Testis (tissue), 3 donors: ENCODE data around the gene OR51Q1. TPM values are rescaled to one million over a fixed set of nuclear protein-coding genes. Genes with fewer than 3 reads are reported as not detected.

Source experiments
- DNase-seq: peaks from one replicate; pipeline ENCODE4 v3.0.0-alpha.2; 2019
- H3K27ac ChIP-seq, 2 donors: fragments of 200-600 bp; sonication (generic); one replicate each; pipeline ENCODE4 v1.5.1; 2019
- H3K27me3 ChIP-seq: fragments of 200-600 bp; sonication (generic); one replicate; pipeline ENCODE4 v1.5.1; 2019
- H3K36me3 ChIP-seq: fragments of 200-600 bp; sonication (generic); one replicate; pipeline ENCODE4 v1.5.1; 2017; ENCODE audit warnings: low read depth; ENCODE audit errors: missing control alignments
- H3K4me1 ChIP-seq: fragments of 200-600 bp; sonication (generic); one replicate; pipeline ENCODE4 v1.5.1; 2019
- H3K4me3 ChIP-seq, 2 donors: fragments of 200-600 bp; sonication (generic); one replicate each; pipeline ENCODE4 v1.5.1; 2017 to 2019
- H3K9me3 ChIP-seq: fragments of 200-600 bp; sonication (generic); one replicate; pipeline ENCODE4 v1.5.1; 2017
- POLR2A ChIP-seq: fragments of 450-650 bp; IDR thresholded peaks from one replicate; pipeline ENCODE4 v1.6.1; 2017; ENCODE audit warnings: antibody characterized with exemption, mild to moderate bottlenecking, moderate library complexity
- WGBS, 2 donors: methylation state at CpG; one replicate each; pipeline ENCODE4 v1.1.5; 2018; 5-methylcytosine and 5-hydroxymethylcytosine counted together
- intact Hi-C: fragments of 100-400 bp; cut with DNase I; formaldehyde crosslinking; loops from one replicate; pipeline ENCODE4 v1.15.1; 2023; ENCODE audit warnings: low total_unique reads
- polyA plus RNA-seq: library from polyadenylated mRNA; stranded (reverse); fragments of 350-450 nt; fragmentation: Illumina TruSeq; extraction: RNeasy Lipid Tissue Mini Kit (QIAGEN cat#74804); gene quantifications from one replicate; pipeline ENCODE4 v1.2.3, GENCODE V29; 2014; ENCODE audit warnings: low read depth, low replicate concordance; ENCODE audit not compliant: insufficient read depth
- total RNA-seq, 2 donors: library from RNA; depleted of rRNA; stranded (reverse); fragments of >200 nt; gene quantifications; one replicate each; pipeline ENCODE4 v1.2.3, GENCODE V29; 2016
- TF ChIP-seq, protein P1 (sequence below), 3 experiments: fragments of 450-650 bp in 2 of 3; fragments of 200-600 bp in 1 of 3; sonication (generic) in 1 of 3; IDR thresholded peaks; one replicate each; pipeline ENCODE4 v1.5.1; 2016 to 2019; ENCODE audit warnings: antibody characterized with exemption in 3 of 3, mild to moderate bottlenecking in 2 of 3, moderate library complexity in 1 of 3

Gene OR51Q1
- total and polyA plus RNA-seq, 3 donors from 2014 or later: not detected

DNA sequence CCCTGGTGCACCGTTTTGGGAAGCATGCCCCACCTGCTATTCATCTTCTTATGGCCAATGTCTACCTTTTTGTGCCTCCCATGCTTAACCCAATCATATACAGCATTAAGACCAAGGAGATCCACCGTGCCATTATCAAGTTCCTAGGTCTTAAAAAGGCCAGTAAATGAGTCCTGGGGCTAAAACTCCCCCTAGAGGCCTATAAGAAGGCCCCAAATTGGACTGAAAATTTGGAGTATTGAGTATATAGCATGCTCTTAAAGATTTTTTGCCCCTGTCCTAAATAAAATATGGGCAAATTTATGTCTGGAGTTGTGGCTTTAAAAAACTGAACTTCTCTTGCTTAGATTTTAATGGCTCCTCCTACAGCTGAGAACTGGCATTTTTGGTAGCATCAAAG is 31.7 kb upstream of the OR51Q1 start:
- WGBS, 2 donors: 66 to 79% methylated on average over 2 of the region's 2 CpGs
- H3K9me3 ChIP-seq: no peaks in the 10 kb centered on the region
- H3K27ac ChIP-seq: no peak overlapping the region
- intact Hi-C loops: no loop called here
- no peak for DNase-seq
- H3K4me3 ChIP-seq: no peak overlapping the region
- H3K36me3 ChIP-seq: no peaks in the 10 kb centered on the region
- TF ChIP-seq, protein P1, sequence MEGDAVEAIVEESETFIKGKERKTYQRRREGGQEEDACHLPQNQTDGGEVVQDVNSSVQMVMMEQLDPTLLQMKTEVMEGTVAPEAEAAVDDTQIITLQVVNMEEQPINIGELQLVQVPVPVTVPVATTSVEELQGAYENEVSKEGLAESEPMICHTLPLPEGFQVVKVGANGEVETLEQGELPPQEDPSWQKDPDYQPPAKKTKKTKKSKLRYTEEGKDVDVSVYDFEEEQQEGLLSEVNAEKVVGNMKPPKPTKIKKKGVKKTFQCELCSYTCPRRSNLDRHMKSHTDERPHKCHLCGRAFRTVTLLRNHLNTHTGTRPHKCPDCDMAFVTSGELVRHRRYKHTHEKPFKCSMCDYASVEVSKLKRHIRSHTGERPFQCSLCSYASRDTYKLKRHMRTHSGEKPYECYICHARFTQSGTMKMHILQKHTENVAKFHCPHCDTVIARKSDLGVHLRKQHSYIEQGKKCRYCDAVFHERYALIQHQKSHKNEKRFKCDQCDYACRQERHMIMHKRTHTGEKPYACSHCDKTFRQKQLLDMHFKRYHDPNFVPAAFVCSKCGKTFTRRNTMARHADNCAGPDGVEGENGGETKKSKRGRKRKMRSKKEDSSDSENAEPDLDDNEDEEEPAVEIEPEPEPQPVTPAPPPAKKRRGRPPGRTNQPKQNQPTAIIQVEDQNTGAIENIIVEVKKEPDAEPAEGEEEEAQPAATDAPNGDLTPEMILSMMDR (IDR thresholded peaks at IDR 0.05): no peak
- no peak for TF ChIP-seq POLR2A
- no peaks in the 10 kb centered on the region for H3K4me1 ChIP-seq
- H3K27me3 ChIP-seq: no peaks in the 10 kb centered on the region

DNA sequence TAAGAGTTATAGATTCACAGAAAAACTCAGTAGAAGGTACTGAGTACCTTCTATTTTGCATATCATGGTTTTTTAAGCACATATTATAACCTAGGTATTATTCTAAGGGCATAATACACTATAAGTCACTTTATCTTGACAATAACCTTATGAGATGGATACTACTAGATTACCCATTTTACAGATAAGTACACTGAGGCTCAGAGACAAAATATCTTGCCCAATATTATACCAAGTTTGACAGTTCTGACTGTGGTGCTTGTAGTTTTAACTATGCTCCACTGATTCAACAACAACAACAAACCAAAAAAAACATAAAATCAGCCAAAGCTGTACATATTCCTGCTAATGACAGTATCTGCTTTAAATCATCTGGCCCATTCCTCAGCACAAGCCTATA is 27.8 kb upstream of the OR51Q1 start:
- no peak for DNase-seq
- intact Hi-C loops: no loop called here
- no peak overlapping the region for H3K27ac ChIP-seq
- no peak overlapping the region for H3K4me3 ChIP-seq
- TF ChIP-seq, protein P1 (IDR thresholded peaks at IDR 0.05): no peak
- TF ChIP-seq POLR2A: no peak
- no peaks in the 10 kb centered on the region for H3K4me1 ChIP-seq
- H3K9me3 ChIP-seq: no peaks in the 10 kb centered on the region
- H3K27me3 ChIP-seq: no peaks in the 10 kb centered on the region
- H3K36me3 ChIP-seq: no peaks in the 10 kb centered on the region

DNA sequence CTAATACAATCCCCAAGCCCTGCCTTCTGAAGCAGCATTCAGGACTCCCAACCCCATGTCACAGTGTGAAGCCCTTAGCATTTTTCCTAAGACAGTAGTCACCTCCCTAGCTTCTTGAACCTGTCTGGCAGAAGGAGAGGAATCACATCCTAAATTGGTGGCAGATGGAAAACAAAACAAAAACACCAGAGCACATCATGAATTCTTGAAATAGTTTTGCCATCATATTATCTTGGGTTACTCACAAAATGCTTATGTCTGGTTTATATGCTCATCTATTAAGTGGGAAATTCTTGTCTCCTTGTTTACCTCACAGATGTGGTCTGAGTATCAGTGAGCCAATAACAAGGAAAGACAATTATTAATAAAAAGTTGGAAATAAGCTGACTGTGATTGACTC is 23.0 kb upstream of the OR51Q1 start:
- H3K4me1 ChIP-seq: no peaks in the 10 kb centered on the region
- intact Hi-C loops: no loop called here
- no peak overlapping the region for H3K4me3 ChIP-seq
- TF ChIP-seq, protein P1 (IDR thresholded peaks at IDR 0.05): no peak
- TF ChIP-seq POLR2A: no peak
- DNase-seq: no peak
- H3K27me3 ChIP-seq: no peaks in the 10 kb centered on the region
- H3K9me3 ChIP-seq: no peaks in the 10 kb centered on the region
- H3K36me3 ChIP-seq: no peaks in the 10 kb centered on the region
- no peak overlapping the region for H3K27ac ChIP-seq

DNA sequence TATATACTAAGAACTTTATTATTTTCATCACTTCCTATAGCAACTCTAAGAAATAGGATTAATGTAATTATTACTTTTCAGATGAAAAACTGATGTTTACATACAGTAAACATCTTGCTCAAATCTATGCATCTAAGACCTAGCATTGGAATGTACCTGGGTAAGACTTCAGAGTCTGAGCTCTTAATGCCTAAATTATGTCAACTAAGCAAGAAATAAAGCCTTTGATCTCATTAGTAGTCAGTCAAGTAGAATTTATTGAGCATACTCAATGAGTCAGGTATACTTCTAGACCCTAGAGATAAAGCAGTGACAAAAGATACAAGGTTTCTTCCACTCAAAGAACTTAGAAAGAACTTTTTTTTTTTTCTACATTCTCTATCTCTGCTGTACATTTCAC is 16.7 kb upstream of the OR51Q1 start:
- DNase-seq: no peak
- Histone ChIP-seq H3K9me3 (no peaks in the 10 kb centered on the region), H3K27me3 (no peaks in the 10 kb centered on the region), H3K27ac (no peak overlapping the region), H3K4me3 (no peak overlapping the region), H3K4me1 (no peaks in the 10 kb centered on the region), H3K36me3 (no peaks in the 10 kb centered on the region)
- intact Hi-C loops: no loop called here
- TF ChIP-seq, protein P1 (IDR thresholded peaks at IDR 0.05): no peak
- TF ChIP-seq POLR2A: no peak

DNA sequence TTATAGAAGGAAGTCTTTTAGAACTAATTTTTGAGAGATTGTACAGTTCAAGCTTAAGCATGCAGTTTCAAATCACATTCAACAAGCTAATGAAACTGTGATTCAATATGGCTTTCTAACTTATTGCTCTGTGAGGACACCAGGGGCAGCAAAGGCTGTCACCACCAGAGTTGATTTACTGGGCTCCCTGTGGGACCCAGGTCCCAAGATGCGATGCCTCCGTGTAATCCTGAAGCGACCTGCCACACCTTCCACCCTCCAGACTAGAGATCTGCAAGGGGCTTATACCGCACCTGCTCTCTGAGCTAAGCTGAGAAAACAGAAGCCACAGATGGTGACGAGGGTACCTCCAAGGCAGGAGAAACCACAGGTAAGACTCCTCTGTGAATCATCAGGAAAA is 918 bp upstream of the OR51Q1 start:
- no peaks in the 10 kb centered on the region for H3K4me1 ChIP-seq
- TF ChIP-seq, protein P1 (IDR thresholded peaks at IDR 0.05): no peak
- no peak for TF ChIP-seq POLR2A
- H3K36me3 ChIP-seq: no peaks in the 10 kb centered on the region
- 69 to 78% methylated on average over 5 of the region's 5 CpGs for WGBS, 2 donors
- intact Hi-C loops: no loop called here
- no peak for DNase-seq
- H3K4me3 ChIP-seq: no peak overlapping the region
- no peaks in the 10 kb centered on the region for H3K9me3 ChIP-seq
- no peaks in the 10 kb centered on the region for H3K27me3 ChIP-seq
- no peak overlapping the region for H3K27ac ChIP-seq
